Subcutaneous abdominal adipose tissue (tissue), 5 donors: Measurements from ENCODE around the gene NDC1.

ENCODE experiments used
- H3K27ac ChIP-seq: one replicate; pipeline ENCODE4 v1.7.0; 2013; ENCODE audit warnings: low read depth, mild to moderate bottlenecking, inconsistent platforms, low read length, moderate library complexity
- H3K27me3 ChIP-seq, 5 donors: one replicate each; pipeline ENCODE4 v1.7.0; 2013; ENCODE audit warnings: low read length in 5 of 5, inconsistent platforms in 1 of 5; ENCODE audit not compliant: control insufficient read depth in 5 of 5, insufficient read depth in 4 of 5
- H3K36me3 ChIP-seq, 5 donors: one replicate each; pipeline ENCODE4 v1.7.0; 2013; ENCODE audit warnings: low read length in 5 of 5; ENCODE audit not compliant: control insufficient read depth in 5 of 5, insufficient read depth in 5 of 5
- H3K4me1 ChIP-seq, 5 donors: one replicate each; pipeline ENCODE4 v1.7.0; 2013; ENCODE audit warnings: low read length in 5 of 5, mild to moderate bottlenecking in 3 of 5, moderate library complexity in 1 of 5; ENCODE audit not compliant: control insufficient read depth in 5 of 5, insufficient read depth in 5 of 5
- H3K4me3 ChIP-seq, 5 donors: one replicate each; pipeline ENCODE4 v1.7.0; 2013; ENCODE audit warnings: low read length in 5 of 5, low read depth in 1 of 5
- H3K9ac ChIP-seq, 5 donors: one replicate each; pipeline ENCODE4 v1.7.0; 2013; ENCODE audit warnings: low read length in 5 of 5, mild to moderate bottlenecking in 4 of 5, moderate library complexity in 3 of 5
- H3K9me3 ChIP-seq, 5 donors: one replicate each; pipeline ENCODE4 v1.7.0; 2013; ENCODE audit warnings: low read length in 5 of 5; ENCODE audit not compliant: control insufficient read depth in 5 of 5
- donor health status: healthy.
- donor health status: healthy.
- donor health status: healthy.
- donor health status: healthy.
- donor health status: healthy.

The NDC1 gene

DNA sequence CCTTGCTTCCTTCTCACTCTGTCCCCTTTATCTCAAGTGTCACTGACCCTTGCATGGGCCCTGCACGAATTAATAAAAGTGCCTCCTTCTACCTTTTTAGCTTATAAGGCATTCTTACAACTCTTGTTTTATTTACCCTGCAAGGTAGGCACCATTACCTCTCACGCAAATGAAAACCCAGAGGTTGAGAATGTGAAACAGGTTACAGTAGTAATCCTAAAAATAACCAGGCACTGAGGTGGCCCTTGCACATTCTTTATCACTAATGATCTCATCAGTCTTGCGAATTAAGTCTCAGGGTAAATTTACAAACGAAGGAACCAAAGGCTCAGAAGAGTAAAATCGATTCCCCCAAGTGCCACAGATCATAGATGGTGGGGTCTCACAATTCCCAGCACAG, 102.8 kb downstream of the NDC1 start:
- Histone ChIP-seq H3K4me3 (no peak overlapping the region), H3K27ac (no peak overlapping the region), H3K27me3 (peaks cover 0 to 14% (median 0%) of the 10 kb centered on the region in 5 donors), H3K36me3 (no peaks in the 10 kb centered on the region), H3K9ac (no peak overlapping the region), H3K4me1 (peaks cover 2 to 24% (median 24%) of the 10 kb centered on the region in 5 donors), H3K9me3 (no peaks in the 10 kb centered on the region)

DNA sequence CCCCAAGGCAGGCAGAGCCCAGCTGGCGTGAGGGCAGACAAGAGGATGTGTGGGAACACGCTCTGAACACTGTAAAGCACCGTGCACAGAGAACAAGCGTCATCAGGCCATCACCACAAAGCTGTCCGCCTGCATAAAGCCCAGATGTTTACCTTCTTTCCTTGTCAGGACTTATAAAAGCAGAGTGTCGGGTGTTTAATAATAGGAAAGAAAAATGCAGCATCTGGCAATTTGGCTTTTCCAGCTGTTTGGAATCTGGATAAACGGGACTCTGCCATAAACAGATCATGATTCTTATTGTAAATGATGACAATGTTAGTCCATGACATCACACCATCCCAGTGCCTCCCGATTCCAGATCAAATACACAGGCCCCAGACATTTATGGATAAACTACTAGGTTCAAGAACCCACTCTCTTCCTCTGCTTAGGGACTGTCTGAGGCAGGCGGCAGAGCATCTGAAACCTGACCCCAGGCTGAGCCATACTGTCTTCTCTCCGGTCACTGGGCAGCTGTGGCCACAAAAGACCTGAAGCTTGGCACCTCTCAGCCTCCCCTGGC, 103.4 kb downstream of the NDC1 start:
- H3K36me3 ChIP-seq, result no peaks in the 10 kb centered on the region
- peaks cover 0 to 10% (median 0%) of the 10 kb centered on the region in 5 donors for H3K27me3 ChIP-seq
- no peak overlapping the region for H3K4me3 ChIP-seq
- no peaks in the 10 kb centered on the region for H3K9me3 ChIP-seq
- no peak overlapping the region for H3K27ac ChIP-seq
- H3K4me1 ChIP-seq, result peaks cover 2 to 21% (median 19%) of the 10 kb centered on the region in 5 donors
- no peak overlapping the region for H3K9ac ChIP-seq

DNA sequence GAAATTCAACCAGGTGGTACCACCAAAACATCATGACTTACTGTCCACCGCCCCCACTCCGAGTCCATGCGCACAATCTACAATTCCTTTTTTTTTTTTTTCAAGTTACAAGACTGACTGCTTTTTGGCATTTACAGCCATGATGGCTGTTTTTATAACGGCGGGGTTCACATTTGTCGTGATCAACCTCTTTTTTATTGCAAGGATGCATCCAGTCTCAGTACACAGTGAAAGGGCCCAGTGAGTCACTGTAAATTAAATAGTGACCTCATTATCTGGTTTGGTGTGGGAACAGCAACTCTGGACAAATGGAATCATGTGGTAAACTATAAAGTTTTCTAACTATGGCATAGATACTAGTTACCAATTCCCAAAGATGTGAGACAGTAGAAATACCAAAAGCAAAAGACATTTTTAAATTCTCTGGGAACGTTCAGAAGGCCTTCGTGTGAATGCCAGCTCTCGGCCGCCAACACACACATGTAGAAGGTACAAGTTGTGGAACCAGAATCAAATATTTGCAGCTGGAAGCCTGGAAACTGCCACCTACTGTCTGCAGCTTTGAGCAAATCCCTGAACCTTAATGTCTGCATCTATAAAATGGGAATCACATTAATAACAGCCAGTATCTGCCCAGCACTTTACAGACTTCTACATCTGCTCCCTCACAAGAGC, 104.0 kb downstream of the NDC1 start:
- H3K4me3 ChIP-seq, result no peak overlapping the region
- no peak overlapping the region for H3K27ac ChIP-seq
- H3K36me3 ChIP-seq, result no peaks in the 10 kb centered on the region
- peaks cover 0 to 9% (median 0%) of the 10 kb centered on the region in 5 donors for H3K27me3 ChIP-seq
- H3K9ac ChIP-seq, result no peak overlapping the region
- no peaks in the 10 kb centered on the region for H3K9me3 ChIP-seq
- peaks cover 2 to 16% (median 15%) of the 10 kb centered on the region in 5 donors for H3K4me1 ChIP-seq

DNA sequence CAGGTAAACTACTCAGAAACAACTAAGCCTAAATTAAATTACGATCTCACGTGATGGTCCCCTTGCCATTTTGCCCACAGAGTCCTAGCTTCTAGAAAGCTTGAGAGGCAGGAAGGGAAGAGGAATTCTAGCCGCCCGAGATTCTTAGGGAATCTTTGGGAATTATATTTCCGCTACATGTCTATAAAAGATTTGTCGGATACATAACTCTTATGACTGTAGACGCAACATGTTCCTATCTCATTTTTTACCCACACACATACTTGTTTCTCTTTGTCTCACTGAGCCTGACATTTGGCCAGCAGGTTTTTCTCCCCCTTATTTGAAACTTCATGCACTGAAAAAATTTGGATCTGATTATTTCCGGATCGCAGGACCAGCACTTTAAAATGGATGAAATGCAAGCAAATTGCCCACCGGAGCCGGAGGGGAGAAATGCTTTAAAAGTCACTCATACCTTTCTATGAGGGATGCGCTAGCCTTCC, 104.6 kb downstream of the NDC1 start:
- Histone ChIP-seq H3K4me1 (peaks cover 2 to 12% (median 11%) of the 10 kb centered on the region in 5 donors), H3K27me3 (peaks cover 0 to 6% (median 0%) of the 10 kb centered on the region in 5 donors), H3K9me3 (no peaks in the 10 kb centered on the region), H3K4me3 (no peak overlapping the region), H3K36me3 (no peaks in the 10 kb centered on the region), H3K27ac (no peak overlapping the region), H3K9ac (no peak overlapping the region)

DNA sequence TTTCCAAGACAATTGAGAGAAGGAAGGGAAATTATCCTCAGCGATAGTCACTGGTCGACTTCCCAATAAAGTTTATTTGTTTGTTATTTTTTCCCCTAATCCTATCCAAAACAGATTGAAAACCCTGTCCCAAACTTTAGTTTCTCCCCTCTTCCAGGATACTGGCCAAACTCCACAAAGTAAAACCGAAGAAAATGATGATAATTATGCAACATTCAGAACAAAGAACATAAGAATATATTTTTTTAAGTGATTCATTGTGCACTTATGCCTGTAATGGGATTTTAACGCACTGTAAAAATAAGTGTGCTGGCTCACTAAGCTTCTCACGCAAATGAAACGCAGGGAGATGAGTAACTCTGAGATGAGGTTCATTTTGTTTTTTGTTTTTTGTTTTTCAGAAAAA, 105.2 kb downstream of the NDC1 start:
- Histone ChIP-seq H3K36me3 (no peaks in the 10 kb centered on the region), H3K9me3 (no peaks in the 10 kb centered on the region), H3K4me1 (peaks cover 1 to 7% (median 5%) of the 10 kb centered on the region in 5 donors), H3K27me3 (no peaks in the 10 kb centered on the region), H3K4me3 (no peak overlapping the region), H3K9ac (no peak overlapping the region), H3K27ac (no peak overlapping the region)

DNA sequence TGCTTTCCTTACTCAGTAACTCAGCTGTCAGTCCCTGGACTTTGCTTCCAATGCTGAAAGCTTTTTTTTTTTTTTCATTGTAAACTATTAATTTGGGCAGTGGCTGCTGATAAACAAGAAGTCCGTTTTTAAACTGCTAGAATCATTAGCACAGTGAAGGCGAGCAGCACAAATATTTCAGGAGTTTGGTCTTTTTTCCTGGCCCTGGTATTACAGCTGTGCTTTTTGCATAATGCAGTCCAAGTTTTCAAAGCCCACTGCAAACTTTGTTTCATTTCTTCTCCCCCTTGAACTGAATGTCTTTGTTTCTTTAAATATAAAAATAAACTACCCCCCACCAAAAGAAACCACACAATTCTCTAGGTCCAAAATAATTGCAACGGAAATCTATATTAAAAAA, 105.7 kb downstream of the NDC1 start:
- Histone ChIP-seq H3K9me3 (no peaks in the 10 kb centered on the region), H3K4me1 (peaks cover 0 to 4% (median 1%) of the 10 kb centered on the region in 5 donors), H3K27ac (no peak overlapping the region), H3K9ac (no peak overlapping the region), H3K36me3 (no peaks in the 10 kb centered on the region), H3K27me3 (no peaks in the 10 kb centered on the region), H3K4me3 (no peak overlapping the region)

DNA sequence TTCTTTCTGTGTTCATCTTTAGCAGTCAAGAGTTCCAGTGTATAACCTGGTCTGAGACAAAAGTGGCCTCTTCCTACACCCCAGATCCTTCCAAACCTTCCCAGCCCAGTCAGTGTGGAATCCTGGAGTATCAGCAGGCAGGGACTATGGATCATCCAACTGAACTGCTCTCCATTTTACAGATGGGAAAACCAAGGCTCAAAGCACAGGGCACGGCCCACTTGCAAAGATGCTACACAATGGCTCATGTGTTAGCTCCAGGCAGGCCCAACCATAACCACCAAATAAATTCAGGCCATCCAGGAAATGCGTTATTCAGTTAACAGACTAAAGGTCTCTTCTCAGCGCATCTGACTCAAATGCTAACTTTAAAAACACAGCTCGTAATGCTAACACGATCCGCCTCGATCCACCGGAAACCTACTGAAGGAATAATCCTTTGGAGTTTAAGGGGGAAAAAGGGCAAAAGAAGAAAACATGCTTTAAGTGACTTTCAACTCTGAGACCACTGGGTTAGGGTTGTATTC, 106.3 kb downstream of the NDC1 start:
- Histone ChIP-seq H3K9ac (no peak overlapping the region), H3K4me1 (peaks cover 0 to 2% (median 0%) of the 10 kb centered on the region in 5 donors), H3K27me3 (no peaks in the 10 kb centered on the region), H3K27ac (no peak overlapping the region), H3K36me3 (no peaks in the 10 kb centered on the region), H3K9me3 (no peaks in the 10 kb centered on the region), H3K4me3 (no peak overlapping the region)

DNA sequence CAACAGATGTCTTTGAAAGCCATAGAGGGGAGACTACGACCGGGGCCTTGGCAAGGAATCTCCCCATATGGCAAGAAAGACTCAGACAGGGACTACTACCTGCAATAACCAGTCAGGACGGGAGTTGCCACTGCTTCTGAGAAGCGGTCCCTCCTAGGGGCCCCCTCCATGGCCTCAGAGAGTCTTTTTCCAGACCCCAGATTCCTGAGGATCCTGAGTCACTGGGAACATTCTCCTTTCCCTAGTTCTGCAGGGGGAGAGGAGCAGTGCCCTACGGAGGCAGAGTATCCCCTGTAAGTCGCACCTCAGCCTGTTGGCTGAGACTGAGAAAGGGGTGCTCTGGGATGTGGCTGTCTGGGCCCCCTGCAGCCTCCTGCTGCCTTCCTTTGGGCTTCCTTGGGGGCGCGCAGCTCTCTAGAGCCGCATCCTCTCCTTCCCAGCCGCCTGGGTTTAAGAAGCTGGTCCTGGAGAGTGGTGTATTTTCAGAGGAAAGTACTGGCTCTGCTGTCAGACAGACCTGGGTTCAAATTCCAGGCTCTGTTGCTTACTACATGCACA, 107.0 kb downstream of the NDC1 start:
- no peak overlapping the region for H3K27ac ChIP-seq
- H3K36me3 ChIP-seq, result no peaks in the 10 kb centered on the region
- no peaks in the 10 kb centered on the region for H3K27me3 ChIP-seq
- H3K9ac ChIP-seq, result no peak overlapping the region
- H3K9me3 ChIP-seq, result no peaks in the 10 kb centered on the region
- H3K4me1 ChIP-seq, result peaks cover 0 to 2% (median 0%) of the 10 kb centered on the region in 5 donors
- no peak overlapping the region for H3K4me3 ChIP-seq

DNA sequence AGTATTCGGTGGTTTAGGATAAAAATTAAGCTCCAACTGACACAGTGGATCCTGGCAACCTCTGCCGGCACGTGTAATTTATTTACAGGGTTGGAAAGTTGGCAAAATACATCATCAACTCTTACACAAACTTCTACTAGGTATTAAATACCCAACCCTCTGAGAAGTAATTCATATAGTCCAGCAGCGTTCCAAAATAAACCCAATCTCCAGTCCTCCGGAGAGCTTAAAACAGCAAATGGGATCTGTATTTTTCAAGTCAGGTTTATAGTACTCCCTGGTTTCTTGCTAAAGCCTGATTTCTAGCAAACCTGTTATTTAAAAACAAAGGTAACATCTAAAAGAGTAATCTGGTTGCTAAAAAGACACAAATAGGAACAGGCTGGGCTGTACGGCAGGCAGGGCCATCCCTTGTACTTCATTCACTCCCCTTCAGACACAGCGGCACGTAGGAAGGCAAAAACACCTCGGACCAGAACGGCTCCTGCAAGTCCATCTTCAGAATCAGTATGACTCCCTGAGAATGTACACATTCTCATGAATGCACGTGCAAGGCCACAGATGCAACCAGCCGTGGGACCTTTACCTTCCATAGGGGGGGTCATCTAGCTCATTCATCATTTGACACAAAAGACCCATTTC, 107.8 kb downstream of the NDC1 start:
- H3K9ac ChIP-seq, result no peak overlapping the region
- H3K36me3 ChIP-seq, result no peaks in the 10 kb centered on the region
- H3K4me3 ChIP-seq, result no peak overlapping the region
- H3K9me3 ChIP-seq, result no peaks in the 10 kb centered on the region
- no peaks in the 10 kb centered on the region for H3K4me1 ChIP-seq
- H3K27ac ChIP-seq, result no peak overlapping the region
- H3K27me3 ChIP-seq, result no peaks in the 10 kb centered on the region
